ENCODE data around the gene TMEM63C.

DNA sequence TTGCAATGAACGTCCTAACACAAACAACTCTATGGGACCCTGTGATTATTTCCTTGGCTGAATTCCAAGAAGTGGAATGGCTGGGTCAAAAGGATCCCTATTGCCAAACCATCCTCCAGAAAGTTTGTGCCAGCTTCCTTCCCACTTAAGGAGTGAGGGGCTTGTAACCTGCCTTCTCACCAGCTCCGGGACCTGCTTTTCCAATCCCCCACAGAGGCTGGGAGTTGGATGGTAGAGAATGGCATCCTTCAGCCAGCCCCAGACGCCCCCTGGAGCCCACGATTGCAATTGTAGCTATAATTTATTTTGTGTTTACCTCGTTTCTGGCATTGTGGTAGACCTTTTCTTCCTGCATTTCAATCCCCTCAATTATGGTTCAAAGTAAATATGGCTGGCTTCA lies 30.4 kb upstream of the TMEM63C start:
- TF ChIP-seq EZH2phosphoT487 (IDR thresholded peaks at IDR 0.05; ENCODE audit: low read length) = no peak
- peak; percentile 35 for TF ChIP-seq CTCF (IDR thresholded peaks at IDR 0.05; ENCODE audit: low read length)
- TF ChIP-seq EZH2 (optimal IDR thresholded peaks at IDR 0.05; ENCODE audit: low read depth, low read length) = no peak

Data from MM.1S (cell line).